Posterior vena cava (tissue), 2 donors: ENCODE measurements around the gene ITPK1. TPM values are rescaled to one million over a fixed set of nuclear protein-coding genes. Genes with fewer than 3 reads are reported as not detected.

Experiments used
- DNase-seq: peaks from one replicate; pipeline ENCODE4 v3.0.0-alpha.2; 2020; ENCODE audit warnings: low spot score
- intact Hi-C, 2 donors: fragments of 100-400 bp; cut with DNase I; formaldehyde crosslinking; loops; one replicate each; pipeline versions ENCODE4 v1.14.1 to v1.14.2; 2022 to 2023
- total RNA-seq, 2 donors: library from RNA; stranded (reverse); fragmentation: NEBNext Ultra II Directional; extraction: Animal tissue kit (Norgen Biotek cat#: 25700); gene quantifications; one replicate each; pipeline ENCODE4 v1.2.1, GENCODE V29; 2021
- donor health status: DM: yes; HTN: yes; CAD: no.
- donor health status: DM: yes; HTN: yes; CAD: no.

Gene ITPK1
- total RNA-seq, 2 donors from 2014 or later, result 50.9 to 68.6 TPM

DNA sequence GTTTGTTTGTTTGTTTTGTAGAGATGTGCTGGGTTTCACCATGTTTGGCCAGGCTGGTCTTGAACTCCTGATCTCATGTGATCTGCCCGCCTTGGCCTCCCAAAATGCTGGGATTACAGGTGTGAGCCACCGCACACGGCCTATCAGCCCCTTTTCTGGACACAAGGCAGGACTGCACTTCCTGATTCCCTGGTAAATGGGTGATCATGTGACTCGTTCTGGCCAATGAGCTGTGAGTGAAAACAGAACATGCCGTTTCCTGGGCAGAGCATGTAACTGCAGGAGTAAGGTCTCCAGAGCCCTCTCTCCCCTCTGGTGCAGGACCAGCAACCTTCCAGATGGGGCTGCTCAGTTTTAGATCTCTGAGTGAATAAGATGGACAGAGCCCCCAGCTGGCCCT is 92.7 kb downstream of the ITPK1 start:
- intact Hi-C loops, result no loop called here

DNA sequence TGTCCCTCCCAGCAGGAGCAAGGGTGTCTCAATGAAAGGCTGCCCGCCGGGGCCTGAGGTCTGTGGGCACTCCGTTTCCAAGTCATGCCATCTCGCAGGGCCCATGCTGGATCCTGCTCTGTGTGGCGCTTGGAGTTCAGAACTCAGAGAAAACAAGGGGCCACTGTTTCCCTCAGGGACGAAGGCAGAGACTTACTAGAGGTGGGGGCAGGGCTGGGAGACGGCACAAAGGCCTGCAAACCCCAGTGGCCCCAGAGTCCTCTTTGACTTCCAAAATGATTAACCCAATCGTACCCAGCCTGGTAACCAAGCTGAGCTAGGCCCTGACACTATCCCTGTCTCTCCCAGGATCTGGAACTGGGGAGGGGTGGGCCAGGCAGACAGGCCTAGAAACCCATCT is 95.8 kb downstream of the ITPK1 start:
- intact Hi-C loops, result no loop called here
- DNase-seq, result no peak

More for the DNA sequence above, 92.7 kb downstream of the ITPK1 start:
- DNase-seq, result no peak

DNA sequence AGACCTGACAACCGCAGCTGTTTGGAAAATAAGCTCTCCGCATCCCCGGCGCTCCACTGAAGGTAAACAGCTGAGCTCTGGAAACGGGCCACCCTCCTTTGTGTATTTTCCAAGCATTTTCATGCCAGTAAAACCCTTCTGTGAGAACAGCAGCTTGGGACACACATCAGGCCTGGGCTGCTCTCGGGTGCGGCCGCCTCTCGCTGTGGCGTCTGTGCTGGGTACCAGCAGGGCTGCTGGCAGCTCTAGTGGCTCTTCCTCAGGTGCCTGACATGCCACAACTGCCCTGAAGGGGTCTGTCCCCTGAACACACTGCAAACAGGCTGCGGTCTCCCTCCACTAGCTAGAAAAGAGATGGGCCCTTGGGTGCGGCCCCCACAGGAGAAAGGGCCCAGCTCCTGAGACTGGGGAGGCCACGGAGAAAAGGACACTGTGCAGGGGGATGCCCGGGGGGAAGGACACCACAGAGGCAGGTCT is 96.3 kb downstream of the ITPK1 start:
- no peak for DNase-seq
- intact Hi-C loops, result no loop called here

DNA sequence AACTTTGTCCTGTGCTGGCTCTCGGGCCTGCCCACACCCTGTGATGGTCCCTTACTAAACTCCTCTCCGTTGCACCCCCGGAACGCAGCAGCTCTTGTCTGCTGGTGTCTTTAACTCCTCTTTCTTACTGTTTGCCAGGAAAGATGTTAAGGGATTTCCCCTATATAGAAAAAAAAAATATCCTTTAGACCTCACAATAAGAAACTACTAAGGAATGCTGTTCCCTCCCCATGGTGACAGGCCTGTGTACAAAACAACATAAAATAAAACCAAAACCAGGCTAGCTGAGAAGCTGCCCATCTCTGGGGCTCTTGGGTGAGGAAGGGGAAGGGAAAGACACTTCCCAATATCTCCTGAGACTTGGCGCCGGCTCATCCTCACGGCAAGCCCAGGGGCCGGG is 97.4 kb downstream of the ITPK1 start:
- no peak for DNase-seq
- intact Hi-C loops, result no loop called here

DNA sequence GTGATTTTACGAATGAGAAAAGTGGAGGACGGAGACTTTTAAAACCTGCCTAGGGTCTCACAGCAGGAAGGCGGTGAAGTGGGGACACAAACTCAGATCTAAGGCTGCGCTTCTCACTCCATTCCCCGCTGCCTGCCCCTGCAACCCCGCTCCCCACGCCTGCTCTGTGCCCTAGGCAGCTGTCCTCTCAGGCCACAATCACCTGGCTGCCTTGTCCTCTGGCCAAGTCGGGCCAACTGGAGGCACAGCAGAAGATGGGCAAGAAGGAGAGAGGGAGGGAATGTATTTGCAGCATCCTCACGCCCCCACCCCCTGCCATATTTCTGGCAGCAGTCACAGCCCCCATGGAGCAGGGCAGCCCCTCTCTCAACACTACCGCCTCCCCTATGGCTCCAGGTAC is 97.8 kb downstream of the ITPK1 start:
- no peak for DNase-seq
- intact Hi-C loops, result no loop called here

DNA sequence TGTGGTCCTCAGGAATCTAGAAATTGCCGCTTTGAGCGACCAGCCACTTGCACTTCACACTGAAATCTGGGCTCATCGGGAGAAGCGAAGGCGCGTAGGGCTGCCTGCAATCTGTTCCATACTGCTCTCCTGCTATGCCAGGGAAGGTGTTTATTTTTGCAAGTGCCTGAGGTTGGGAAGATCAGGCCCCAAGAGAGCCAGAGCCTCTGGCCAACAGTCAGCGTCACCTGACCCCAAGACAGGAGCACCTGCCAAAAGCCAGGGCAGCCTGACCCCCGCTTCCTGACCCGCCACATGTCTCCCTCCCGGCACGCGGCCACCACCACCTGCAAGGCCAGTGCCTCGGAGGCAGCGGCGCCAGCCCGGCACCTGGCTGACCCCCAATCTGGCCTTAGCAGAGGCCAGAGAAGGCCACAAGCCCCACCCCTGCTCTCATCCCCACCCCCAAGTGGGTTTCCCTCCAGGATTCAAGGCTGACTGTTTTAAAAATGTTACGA is 98.4 kb downstream of the ITPK1 start:
- DNase-seq, result no peak
- intact Hi-C loops, result no loop called here

DNA sequence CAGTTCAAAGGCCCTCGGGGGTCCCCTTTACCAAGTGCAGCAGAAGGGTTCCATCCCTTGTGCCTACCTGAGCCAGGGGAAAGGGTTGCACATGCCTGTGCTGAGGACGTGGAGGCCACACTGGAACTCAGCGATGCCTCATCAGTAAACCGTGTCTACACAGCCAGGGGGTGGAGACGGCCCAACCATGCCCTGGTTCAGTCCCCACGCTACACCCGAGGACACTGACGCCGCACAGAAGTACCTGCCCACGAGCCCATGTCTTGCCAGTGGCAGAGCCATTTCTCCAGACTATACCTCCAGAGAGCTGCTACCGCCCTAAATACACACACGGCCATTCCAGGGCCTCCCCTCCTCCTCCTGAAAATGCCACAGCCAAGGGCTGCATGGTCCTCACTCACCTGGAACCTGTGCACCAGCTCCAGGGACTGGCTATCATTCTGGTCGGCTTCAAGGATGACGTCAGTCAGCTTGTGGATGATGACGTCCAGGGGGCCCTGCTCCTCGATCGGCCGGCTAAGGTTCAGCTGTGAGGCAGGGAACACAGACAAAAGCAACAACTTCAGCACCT is 99.4 kb downstream of the ITPK1 start:
- DNase-seq, result no peak
- intact Hi-C loops, result no loop called here

DNA sequence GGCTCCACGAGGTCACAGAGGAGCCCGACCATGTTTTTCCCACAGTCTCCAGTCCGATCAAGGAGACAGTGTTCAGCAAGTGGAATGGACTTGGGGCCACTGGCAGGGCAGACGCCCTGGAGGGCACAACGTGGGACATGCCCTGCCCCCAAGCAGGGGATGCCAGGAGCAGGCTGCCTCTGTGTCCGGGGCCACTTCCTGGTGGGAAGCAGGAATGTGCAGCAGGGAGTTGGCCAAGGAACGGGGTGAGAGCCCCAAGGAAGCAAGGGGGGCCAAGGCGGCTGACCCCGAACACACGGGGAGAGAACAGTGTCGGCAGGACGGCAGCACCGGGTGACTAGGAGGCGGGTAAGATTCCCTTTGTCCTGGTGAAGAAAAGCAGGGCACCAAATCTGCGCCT is 100.2 kb downstream of the ITPK1 start:
- no peak for DNase-seq
- intact Hi-C loops, result no loop called here

DNA sequence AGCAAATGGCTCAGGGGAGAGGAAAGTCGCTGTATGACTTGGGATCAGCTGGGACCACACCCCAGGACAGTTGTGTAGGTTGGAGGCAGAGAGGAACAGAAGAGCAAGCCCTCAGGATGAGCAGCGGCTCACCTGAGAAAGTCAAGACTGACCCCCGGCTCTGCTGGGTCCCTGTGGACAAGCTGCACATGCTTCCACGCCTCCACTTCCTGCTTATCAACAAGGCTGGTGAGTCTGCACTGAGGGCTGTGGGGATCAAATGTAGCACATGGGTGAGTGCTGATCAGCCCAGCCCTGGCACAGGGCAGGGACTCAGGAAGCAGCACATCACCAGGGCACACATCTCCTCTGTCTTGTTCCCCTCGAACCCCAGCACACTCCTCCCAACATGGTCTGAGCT is 100.7 kb downstream of the ITPK1 start:
- intact Hi-C loops, result no loop called here
- no peak for DNase-seq

DNA sequence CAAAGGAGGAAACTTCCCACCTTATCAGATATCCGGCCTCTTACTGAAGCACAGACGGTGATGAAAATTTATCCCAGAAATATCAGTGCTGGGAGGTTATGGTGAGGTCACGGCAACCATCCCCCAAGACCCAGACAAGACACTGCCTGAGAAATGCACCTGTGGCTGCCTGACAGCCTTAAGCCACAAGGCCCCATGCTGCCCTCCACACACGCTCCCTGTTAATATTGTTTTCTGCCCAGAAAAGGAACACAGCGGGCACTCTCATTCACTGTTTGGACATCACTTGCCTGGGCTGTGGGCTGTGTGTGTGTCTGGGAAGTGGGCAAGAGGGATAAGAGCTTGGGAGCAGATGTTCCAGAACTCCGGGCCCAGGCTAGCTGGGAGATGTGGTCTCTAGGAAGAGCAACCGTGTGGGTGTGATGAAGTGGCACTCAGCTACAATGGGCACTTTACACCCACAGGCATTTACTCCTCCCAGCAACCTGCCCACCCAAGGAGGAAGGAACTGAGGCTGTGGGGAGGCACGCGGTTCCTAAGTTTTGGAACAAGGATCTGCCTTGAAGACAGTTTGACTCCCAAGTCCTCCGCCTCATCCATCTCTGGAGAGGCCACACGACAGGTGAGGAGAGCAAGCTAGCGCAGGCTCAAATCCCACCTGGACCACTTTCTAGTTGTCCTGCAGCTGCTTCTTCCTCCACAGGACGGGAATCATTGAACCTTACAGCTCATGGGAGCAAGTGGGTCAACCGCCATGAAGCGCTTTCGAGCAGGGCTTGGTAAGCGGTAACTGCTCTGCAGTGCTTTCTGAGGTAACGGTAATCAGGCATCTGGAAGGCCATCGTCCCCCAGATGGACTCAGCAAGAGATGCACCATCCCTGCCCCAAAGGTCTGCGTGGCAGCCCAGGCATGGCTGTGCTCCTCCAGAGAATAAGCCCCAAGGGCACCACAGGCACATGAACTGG is 101.4 kb downstream of the ITPK1 start:
- intact Hi-C loops, result loop anchor here in 1 of 2 donors (5.0 kb wide), 1 partner anchor 728 kb away; no protein-coding TSS in a partner anchor
- no peak for DNase-seq

DNA sequence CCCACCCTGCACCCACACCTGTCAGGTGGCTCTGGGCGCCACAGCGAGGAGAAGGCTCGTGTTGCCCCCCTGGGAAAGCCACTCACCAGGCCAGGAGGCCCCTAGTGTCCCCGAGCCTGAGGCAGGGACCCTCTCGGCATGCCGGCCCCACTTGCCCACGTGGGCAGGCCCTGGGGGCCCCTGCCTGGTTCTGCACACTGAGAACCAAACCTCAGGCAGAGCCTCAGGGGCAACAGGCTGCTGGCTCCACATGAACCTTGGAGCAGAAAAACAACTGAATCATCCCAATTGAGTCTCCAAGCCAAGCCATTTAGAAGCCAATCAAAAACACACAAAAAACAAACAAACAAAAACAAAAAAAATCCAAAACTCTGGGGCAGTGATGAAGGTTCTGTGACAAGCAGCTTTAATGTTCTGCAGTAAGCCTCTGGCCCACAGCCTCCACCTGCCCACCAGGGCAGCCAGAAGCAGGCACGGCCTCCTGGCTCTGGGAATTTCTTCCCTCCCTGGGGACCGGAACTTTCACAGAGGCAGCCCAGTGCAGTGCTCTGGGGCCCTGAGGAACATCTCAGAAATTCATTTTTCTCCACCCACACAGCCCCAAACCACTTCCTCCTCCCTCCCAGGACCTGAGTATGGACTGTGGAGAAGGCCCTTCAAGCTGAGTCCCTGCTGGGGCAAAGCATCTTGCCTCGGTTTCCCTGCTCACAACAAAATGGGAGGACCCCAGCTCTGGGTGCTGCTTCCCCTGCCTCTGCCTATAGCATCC is 102.6 kb downstream of the ITPK1 start:
- no peak for DNase-seq
- intact Hi-C loops, result loop anchor here in 1 of 2 donors (5.0 kb wide), 1 partner anchor 729 kb away; no protein-coding TSS in a partner anchor

DNA sequence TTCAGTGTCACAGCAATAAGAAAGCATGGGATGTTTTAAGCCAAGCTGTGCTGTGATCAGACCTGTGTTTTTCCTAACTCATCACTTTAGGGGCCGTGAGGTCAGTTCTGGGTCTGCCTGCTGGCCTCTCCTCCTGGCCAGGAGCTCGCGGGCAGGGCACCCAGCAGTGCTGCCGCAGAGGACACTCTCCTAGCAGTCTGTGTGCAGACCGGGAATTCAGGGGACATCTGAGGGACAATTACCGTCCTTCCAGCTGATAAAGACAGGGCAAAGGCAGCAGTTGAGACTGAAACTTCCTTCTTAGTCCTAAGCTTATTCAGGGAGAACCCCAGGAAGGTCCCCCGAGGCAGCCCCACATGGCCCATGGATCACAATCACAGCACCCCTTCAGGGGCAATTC is 103.2 kb downstream of the ITPK1 start:
- no peak for DNase-seq
- intact Hi-C loops, result loop anchor here in 1 of 2 donors (5.0 kb wide), 1 partner anchor 730 kb away; no protein-coding TSS in a partner anchor

DNA sequence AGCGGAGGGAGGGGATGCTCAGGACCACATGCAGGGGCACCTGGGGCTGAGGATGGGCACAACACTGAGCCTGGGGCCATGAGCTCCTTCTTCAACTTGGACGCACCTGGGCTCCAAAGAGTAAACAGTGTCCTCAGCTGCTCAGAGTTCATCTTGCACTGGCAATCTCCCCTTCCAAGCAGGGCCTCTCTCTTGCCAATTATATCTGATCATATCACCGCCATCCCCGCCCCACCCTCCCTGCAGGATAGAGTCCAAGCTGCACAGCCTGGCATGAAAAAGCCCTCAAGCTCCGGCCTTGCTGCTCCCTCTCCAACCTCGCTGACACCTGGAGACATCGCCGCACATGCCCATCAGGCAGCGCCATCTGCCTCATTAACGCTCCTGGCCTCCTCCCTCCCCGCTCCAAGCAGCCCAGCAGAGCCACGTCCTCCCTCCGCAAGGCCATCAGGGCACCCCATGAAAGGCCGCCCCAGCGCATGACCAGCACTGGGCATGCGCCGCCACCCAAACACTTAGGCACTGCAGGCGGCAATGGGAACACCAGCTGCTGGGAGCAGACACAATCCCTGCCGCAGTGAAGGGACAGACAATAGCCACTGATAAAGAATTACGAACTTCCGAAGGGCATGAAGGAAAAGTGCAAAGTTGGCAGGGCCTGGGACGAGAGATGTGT is 103.9 kb downstream of the ITPK1 start:
- DNase-seq, result no peak
- intact Hi-C loops, result loop anchor here in 1 of 2 donors (5.0 kb wide), 1 partner anchor 731 kb away; no protein-coding TSS in a partner anchor

DNA sequence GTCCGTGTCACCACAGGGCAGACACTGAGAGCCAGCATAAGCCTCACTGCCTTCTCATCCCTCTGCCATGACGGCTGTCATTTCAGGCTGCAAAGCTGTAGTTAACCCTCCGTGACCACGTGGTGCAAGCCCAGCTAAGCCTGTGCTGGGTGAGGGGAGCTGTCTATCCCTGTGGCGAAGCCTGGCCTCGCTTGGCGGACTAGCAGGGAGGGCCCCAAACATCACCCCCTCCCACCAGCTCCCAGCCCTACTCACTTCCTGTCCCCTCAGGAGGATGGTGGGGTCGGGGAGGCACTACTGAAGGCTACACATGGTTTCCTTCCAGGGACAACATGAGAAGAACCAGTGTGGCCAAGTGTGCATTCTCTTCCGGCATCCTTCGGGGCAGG is 104.6 kb downstream of the ITPK1 start:
- no peak for DNase-seq
- intact Hi-C loops, result loop anchor here in 1 of 2 donors (5.0 kb wide), 1 partner anchor 731 kb away; no protein-coding TSS in a partner anchor

DNA sequence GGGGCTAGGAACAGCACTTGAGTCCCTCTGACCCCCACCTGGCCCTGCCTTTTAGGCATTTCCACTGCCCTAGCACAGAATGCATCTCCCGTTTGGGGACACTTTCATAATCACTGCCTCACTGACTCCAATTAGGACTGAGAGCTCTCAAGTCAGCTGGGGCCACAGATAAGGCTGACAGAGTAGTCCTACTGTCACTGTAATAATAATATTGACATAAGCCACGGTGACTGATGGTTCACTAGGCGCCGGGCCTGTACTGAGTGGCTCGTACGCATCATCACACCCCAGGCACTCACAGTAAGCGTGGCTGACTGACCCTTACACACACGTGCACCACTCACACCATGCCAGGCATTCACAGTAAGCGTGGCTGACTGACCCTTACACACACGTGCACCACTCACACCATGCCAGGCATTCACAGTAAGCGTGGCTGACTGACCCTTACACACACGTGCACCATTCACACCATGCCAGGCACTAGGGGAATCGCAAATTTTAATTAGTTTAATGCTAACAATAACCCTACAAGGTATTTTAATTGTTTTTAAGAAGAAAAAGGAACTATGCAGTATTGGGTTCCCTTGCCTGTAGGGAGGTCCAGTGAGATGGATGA is 105.1 kb downstream of the ITPK1 start:
- intact Hi-C loops, result loop anchor here in 1 of 2 donors (5.0 kb wide), 1 partner anchor 732 kb away; no protein-coding TSS in a partner anchor
- no peak for DNase-seq

DNA sequence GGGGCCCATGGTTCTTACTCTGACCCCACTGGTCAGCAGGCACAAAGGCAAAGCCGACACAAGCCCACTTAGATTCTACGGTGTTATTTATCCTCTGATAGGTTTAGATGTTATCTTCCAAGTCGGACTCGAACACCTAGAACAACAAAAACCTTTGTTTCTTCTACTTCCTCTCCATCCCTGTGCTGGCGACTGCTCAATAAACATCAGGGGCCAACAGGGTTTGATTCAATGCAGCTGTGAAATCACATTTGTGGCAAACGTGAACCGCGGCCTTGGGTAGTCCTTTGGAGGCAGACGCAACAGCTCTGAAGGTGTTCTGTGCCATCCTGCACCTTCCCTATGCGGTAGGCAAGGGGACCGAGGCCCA is 105.6 kb downstream of the ITPK1 start:
- intact Hi-C loops, result loop anchor here in 1 of 2 donors (5.0 kb wide), 1 partner anchor 732 kb away; no protein-coding TSS in a partner anchor
- no peak for DNase-seq

DNA sequence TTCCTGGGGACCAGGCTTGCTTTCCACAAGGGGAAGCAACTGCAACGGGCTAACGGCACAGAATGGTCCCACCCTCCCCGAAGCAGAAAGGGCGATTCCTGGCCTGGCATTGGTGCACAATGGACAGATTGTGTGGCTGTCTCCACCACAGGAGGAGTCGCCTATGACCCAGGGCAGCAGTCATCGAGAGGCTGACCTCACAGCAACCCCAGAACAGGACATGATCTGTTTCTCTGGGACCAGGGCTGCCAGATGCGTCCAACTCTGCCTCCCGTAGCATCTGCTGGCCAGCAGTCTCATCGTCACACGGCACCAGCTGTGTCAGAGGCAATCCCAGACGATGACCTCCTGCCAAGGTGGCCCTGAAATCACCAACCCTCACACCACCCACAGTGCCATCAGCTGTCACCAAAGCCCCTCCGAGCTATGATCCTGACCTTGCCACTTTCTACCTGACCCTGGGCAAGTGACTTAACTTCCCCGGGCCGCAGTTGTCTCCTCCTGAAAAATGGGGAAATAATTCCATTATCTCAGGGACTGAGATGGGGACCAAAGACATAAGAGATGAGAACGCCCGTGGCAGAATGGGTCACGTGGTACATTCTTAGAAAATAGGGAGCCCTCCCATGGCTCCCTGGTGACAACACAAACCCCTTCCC is 106.1 kb downstream of the ITPK1 start:
- intact Hi-C loops, result loop anchor here in 1 of 2 donors (5.0 kb wide), 1 partner anchor 733 kb away; no protein-coding TSS in a partner anchor
- DNase-seq, result no peak

DNA sequence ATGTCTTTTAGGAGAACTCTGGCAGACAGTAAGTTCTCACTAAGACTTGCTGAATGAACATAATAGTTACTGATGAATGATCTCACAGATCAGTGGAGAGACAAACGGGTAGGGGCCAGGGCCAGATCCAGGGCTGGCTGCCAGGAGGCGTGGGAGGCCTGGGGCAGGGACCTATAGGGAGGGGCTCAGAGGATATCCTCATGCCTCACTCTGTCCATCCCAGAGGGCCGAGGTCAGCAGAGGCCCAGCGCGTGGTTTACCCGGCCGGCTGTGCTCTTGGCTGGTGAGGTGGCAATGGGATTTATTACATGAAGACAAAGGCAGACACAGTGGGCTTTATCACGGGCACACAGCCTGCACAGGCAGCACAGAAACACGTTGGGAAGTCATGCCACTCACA is 107.3 kb downstream of the ITPK1 start:
- intact Hi-C loops, result no loop called here
- DNase-seq, result peak; percentile 88
